SU-DHL-6 (cell line): ENCODE measurements around the gene CFAP107.

Experiments
- EZH2phosphoT487 ChIP-seq: fragments of 200-600 bp; sonication (generic), shearing (Covaris generic); conservative IDR thresholded peaks from 2 replicates; pipeline ENCODE4 v1.6.1; 2018; ENCODE audit warnings: mild to moderate bottlenecking, antibody characterized with exemption, low read length, moderate library complexity, mixed read lengths
- TF ChIP-seq, protein P1 (sequence below): fragments of 200-600 bp; sonication (generic); IDR thresholded peaks from one replicate; pipeline ENCODE4 v1.5.1; 2017; ENCODE audit warnings: antibody characterized with exemption, mild to moderate bottlenecking, low read length, moderate library complexity; ENCODE audit not compliant: insufficient read depth, poor library complexity, severe bottlenecking

DNA sequence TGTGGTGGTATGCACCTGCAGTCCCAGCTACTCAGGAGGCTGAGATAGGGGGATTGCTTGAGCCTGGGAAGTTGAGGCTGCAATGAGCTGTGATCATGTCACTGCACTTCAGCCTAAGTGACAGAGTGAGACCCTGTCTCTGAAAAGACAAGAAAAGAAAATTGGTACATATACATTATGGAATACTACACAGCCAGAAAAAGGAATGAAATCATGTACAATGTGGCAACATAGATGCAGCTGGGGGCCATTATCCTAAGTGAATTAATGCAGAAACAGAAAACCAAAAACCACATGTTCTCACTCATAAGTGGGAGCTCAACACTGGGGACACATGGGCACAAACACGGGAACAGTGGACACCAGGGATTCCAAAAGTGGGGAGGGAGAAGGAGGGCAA, 7.1 kb upstream of the CFAP107 start:
- TF ChIP-seq, protein P1, sequence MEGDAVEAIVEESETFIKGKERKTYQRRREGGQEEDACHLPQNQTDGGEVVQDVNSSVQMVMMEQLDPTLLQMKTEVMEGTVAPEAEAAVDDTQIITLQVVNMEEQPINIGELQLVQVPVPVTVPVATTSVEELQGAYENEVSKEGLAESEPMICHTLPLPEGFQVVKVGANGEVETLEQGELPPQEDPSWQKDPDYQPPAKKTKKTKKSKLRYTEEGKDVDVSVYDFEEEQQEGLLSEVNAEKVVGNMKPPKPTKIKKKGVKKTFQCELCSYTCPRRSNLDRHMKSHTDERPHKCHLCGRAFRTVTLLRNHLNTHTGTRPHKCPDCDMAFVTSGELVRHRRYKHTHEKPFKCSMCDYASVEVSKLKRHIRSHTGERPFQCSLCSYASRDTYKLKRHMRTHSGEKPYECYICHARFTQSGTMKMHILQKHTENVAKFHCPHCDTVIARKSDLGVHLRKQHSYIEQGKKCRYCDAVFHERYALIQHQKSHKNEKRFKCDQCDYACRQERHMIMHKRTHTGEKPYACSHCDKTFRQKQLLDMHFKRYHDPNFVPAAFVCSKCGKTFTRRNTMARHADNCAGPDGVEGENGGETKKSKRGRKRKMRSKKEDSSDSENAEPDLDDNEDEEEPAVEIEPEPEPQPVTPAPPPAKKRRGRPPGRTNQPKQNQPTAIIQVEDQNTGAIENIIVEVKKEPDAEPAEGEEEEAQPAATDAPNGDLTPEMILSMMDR = no peak
- TF ChIP-seq EZH2phosphoT487 = no peak
